GM12878 (cell line): Measurements from ENCODE around the gene HEG1. TPM values are rescaled to one million over a fixed set of nuclear protein-coding genes. Genes with fewer than 3 reads are reported as not detected.

Source experiments
- ATAC-seq: fragments of 200-7000 bp; cut with Tn5 transposase; 3 replicates; pipeline ENCODE4 v1.9.1; 2020; ENCODE audit warnings: mild to moderate bottlenecking, moderate library complexity
- BruUV-seq: library from RNA; stranded (reverse); fragments of 400-500 nt; replicated peaks from 2 replicates; lab custom pipeline; 2021; lab: Mats Ljungman, UMichigan
- CTCF ChIA-PET: fragments of 300-600 bp; sonication (Branson Sonifier 250); formaldehyde crosslinking; extraction: SDS; loops from one replicate; lab custom pipeline; 2021; ENCODE audit warnings: inconsistent platforms; lab: Yijun Ruan, JAX
- POLR2A ChIA-PET: fragments of 350-600 bp; formaldehyde crosslinking; extraction: SDS; loops from one replicate; lab custom pipeline; 2021; ENCODE audit warnings: inconsistent platforms; lab: Charles Lee
- RAD21 ChIA-PET: fragments of 300-600 bp; sonication (Branson Sonifier 250); formaldehyde crosslinking; loops from one replicate; lab custom pipeline; 2023; ENCODE audit warnings: antibody characterized with exemption; ENCODE audit not compliant: unreplicated experiment; lab: Charles Lee
- SMC1A ChIA-PET: fragments of 300-600 bp; sonication (Branson Sonifier 250); formaldehyde crosslinking; loops from one replicate; lab custom pipeline; 2023; ENCODE audit not compliant: unreplicated experiment, uncharacterized antibody; lab: Charles Lee
- DNase-seq: peaks from one replicate; pipeline ENCODE4 v3.0.0-alpha.2; 2011; ENCODE audit warnings: low read depth, low spot score
- FAIRE-seq: peaks from 3 replicates; lab custom pipeline; 2011; peaks lifted over from hg19 to GRCh38; lab: Jason Lieb, UNC
- H2AFZ ChIP-seq: 2 replicates; pipeline ENCODE4 v1.6.0; 2011; ENCODE audit warnings: low read depth, low read length, control low read depth; ENCODE audit not compliant: control insufficient read depth
- H3K27ac ChIP-seq: 2 replicates; pipeline ENCODE4 v1.5.1; 2011; ENCODE audit warnings: control low read depth; ENCODE audit not compliant: control insufficient read depth, insufficient read depth
- H3K27me3 ChIP-seq, 2 experiments: replicated peaks in 1 of 2; 2 replicates each; pipeline versions ENCODE4 v1.6.0 to v1.6.1; 2011; ENCODE audit warnings: low read length in 1 of 2; ENCODE audit not compliant: control insufficient read depth in 2 of 2, insufficient read depth in 2 of 2
- H3K36me3 ChIP-seq, 2 experiments: 2 replicates each; pipeline ENCODE4 v1.5.1; 2011; ENCODE audit warnings: low read length in 1 of 2; ENCODE audit not compliant: control insufficient read depth in 2 of 2, insufficient read depth in 2 of 2
- H3K4me1 ChIP-seq: 2 replicates; pipeline ENCODE4 v1.6.1; 2011; ENCODE audit warnings: mild to moderate bottlenecking, low read length, moderate library complexity, mixed read lengths; ENCODE audit not compliant: control insufficient read depth, insufficient read depth
- H3K4me2 ChIP-seq: 2 replicates; pipeline ENCODE4 v1.6.0; 2011; ENCODE audit warnings: control low read depth; ENCODE audit not compliant: control insufficient read depth, insufficient read depth
- H3K4me3 ChIP-seq: fragments of 200-600 bp; sonication (generic); 2 replicates; pipeline ENCODE4 v1.5.1; 2016
- H3K79me2 ChIP-seq: 2 replicates; pipeline ENCODE4 v1.6.0; 2011; ENCODE audit warnings: low read length; ENCODE audit not compliant: control insufficient read depth, insufficient read depth
- H3K9ac ChIP-seq: 2 replicates; pipeline ENCODE4 v1.8.0; 2011; ENCODE audit warnings: low read length, control low read depth, mixed read lengths; ENCODE audit not compliant: control insufficient read depth, insufficient read depth
- H3K9me3 ChIP-seq: replicated peaks from 3 replicates; pipeline ENCODE4 v1.5.1; 2011; ENCODE audit warnings: mild to moderate bottlenecking, low read length; ENCODE audit not compliant: control insufficient read depth, insufficient read depth
- H4K20me1 ChIP-seq: 2 replicates; pipeline ENCODE4 v1.6.0; 2011; ENCODE audit not compliant: control insufficient read depth, insufficient read depth
- CHD2 ChIP-seq: IDR thresholded peaks from 2 replicates; pipeline ENCODE4 v1.6.1; 2011; ENCODE audit warnings: low read depth, low read length, improper control_type of control experiment, borderline replicate concordance
- LARP7 ChIP-seq: fragments of 450-650 bp; IDR thresholded peaks from 2 replicates; pipeline ENCODE4 v1.6.1; 2017; ENCODE audit warnings: mild to moderate bottlenecking
- MTA2 ChIP-seq: fragments of 450-650 bp; IDR thresholded peaks from 2 replicates; pipeline ENCODE4 v1.6.1; 2016; ENCODE audit warnings: low read depth, mild to moderate bottlenecking, moderate library complexity
- SMARCA5 ChIP-seq: fragments of 450-650 bp; IDR thresholded peaks from 2 replicates; pipeline ENCODE4 v1.6.1; 2017; ENCODE audit warnings: mild to moderate bottlenecking
- SPI1 ChIP-seq: IDR thresholded peaks from 2 replicates; pipeline ENCODE4 v1.6.1; 2011; ENCODE audit warnings: low read depth, mild to moderate bottlenecking, low read length, moderate library complexity, borderline replicate concordance; ENCODE audit not compliant: insufficient read depth
- TBL1XR1 ChIP-seq: IDR thresholded peaks from 2 replicates; pipeline ENCODE4 v1.6.1; 2012; ENCODE audit warnings: low read depth, low read length, improper control_type of control experiment
- WGBS: methylation state at CpG from one replicate; pipeline ENCODE4 v1.1.6; 2016; ENCODE audit warnings: low lambda C conversion rate; ENCODE audit not compliant: insufficient replicate concordance, insufficient coverage; ENCODE audit errors: missing lambda C conversion rate; 5-methylcytosine and 5-hydroxymethylcytosine counted together
- in situ Hi-C: fragments of 300-500 bp; cut with MboI; formaldehyde crosslinking; loops from 9 replicates; pipeline ENCODE4 v1.14.3; 2018; ENCODE audit warnings: mixed read lengths
- intact Hi-C: fragments of 100-400 bp; cut with micrococcal nuclease; formaldehyde crosslinking; loops from one replicate; pipeline ENCODE4 v1.14.2; 2022; ENCODE audit not compliant: unreplicated experiment
- polyA plus RNA-seq, 11 experiments: library from polyadenylated mRNA; depleted of rRNA in 4 of 11; unstranded in 6 of 11; stranded (reverse) in 5 of 11; fragments of >200 nt; fragmentation: Nextera tagmentation in 4 of 11; fragmentation: Illumina TruSeq in 1 of 11; extraction: Ambion mirVana in 4 of 11; extraction: Trizol in 1 of 11; gene quantifications; 1 replicate in 1 of 11; 2 replicates in 10 of 11; pipeline versions ENCODE4 v1.2.1 to v1.2.3, GENCODE V29; 2011 to 2016; ENCODE audit warnings: inconsistent platforms in 2 of 11, missing spikeins in 2 of 11, low read depth in 1 of 11
- total RNA-seq, 4 experiments: library from RNA; depleted of rRNA in 3 of 4; stranded (reverse); fragments of >200 nt in 3 of 4; fragmentation: Illumina TruSeq in 1 of 4; extraction: Trizol in 1 of 4; gene quantifications; 2 replicates each; pipeline versions ENCODE4 v1.2.1 to v1.2.3, GENCODE V29; 2013 to 2021

The HEG1 gene
- total and polyA plus RNA-seq, 10 of the 15 experiments (the other 5 are each of a cell fraction or from before 2014, with no cell fraction given): 2.2 to 32.1 (median 7.6) TPM

- Histone ChIP-seq H3K4me2 (no peak overlapping the region), H4K20me1 (no peaks in the 10 kb centered on the region), H3K9me3 (no peaks in the 10 kb centered on the region; the same call in 2 of the 3 replicates), H3K4me3 (no peak overlapping the region), H3K27ac (no peak overlapping the region), H3K4me1 (no peaks in the 10 kb centered on the region; the same call in 1 of the 2 replicates), H3K9ac (no peak overlapping the region), H3K79me2 (no peaks in the 10 kb centered on the region), H3K27me3 (no peaks in the 10 kb centered on the region; a peak in 1 of 4 replicates), H2AFZ (no peak overlapping the region), H3K36me3 (no peaks in the 10 kb centered on the region)
- ChIA-PET SMC1A (interaction anchor here (0.7 to 2.3 kb wide), 4 partner anchors 8 to 36 kb away, joined by 3 to 15 read pairs (median 4); partner anchors contain the start of gene MUC13), RAD21 (interaction anchor here (1.0 kb wide), 2 partner anchors 18 to 497 kb away, joined by 3 read pairs; no protein-coding TSS in a partner anchor), POLR2A (interaction anchor here (1.0 to 1.3 kb wide), 2 partner anchors 9 to 20 kb away, joined by 3 to 4 read pairs; partner anchors contain the start of gene MUC13), CTCF (interaction anchor here (0.7 to 3.4 kb wide), 4 partner anchors 12 to 405 kb away, joined by 3 to 24 read pairs (median 3); no protein-coding TSS in a partner anchor)
- ATAC-seq (peak; percentile 66), FAIRE-seq (no peak), DNase-seq (no peak)
- 49% methylated on average over 2 of the region's 2 CpGs for WGBS
- BruUV-seq: no TSS peak
- intact Hi-C loops (no loop called here), in situ Hi-C loops (no loop called here)
- TF ChIP-seq SMARCA5 (no peak), CHD2 (no peak), SPI1 (peak; percentile 53; the same call in 1 of the 2 replicates)
Observed at GRCh38 chr3:124942613-124943012, 113.2 kb downstream of the HEG1 start.

- in situ Hi-C loops (no loop called here), intact Hi-C loops (no loop called here)
- H3K9ac ChIP-seq: no peak overlapping the region
- TF ChIP-seq TBL1XR1 (no peak), MTA2 (no peak), SPI1 (peak; percentile 65; the same call in 1 of the 2 replicates), LARP7 (no peak)
- DNase-seq (no peak), ATAC-seq (peak; percentile 49), FAIRE-seq (no peak)
- POLR2A ChIA-PET: no interaction called here
- H3K4me3 ChIP-seq: no peak overlapping the region
- H2AFZ ChIP-seq: no peak overlapping the region
- no TSS peak for BruUV-seq
- no peaks in the 10 kb centered on the region for H3K79me2 ChIP-seq
- CTCF ChIA-PET: interaction anchor here (1.2 to 3.4 kb wide), 2 partner anchors 14 to 46 kb away, joined by 3 to 24 read pairs; no protein-coding TSS in a partner anchor
- RAD21 ChIA-PET: interaction anchor here (1.0 kb wide), 1 partner anchor 17 kb away, joined by 3 read pairs; no protein-coding TSS in a partner anchor
- no peak overlapping the region for H3K27ac ChIP-seq
- SMC1A ChIA-PET: interaction anchor here (0.8 to 0.9 kb wide), 2 partner anchors 14 to 35 kb away, joined by 3 to 5 read pairs; no protein-coding TSS in a partner anchor
- H4K20me1 ChIP-seq: no peaks in the 10 kb centered on the region
- H3K27me3 ChIP-seq: no peaks in the 10 kb centered on the region; a peak in 1 of 4 replicates
- H3K4me1 ChIP-seq: no peaks in the 10 kb centered on the region; the same call in 1 of the 2 replicates
- H3K36me3 ChIP-seq: no peaks in the 10 kb centered on the region
- H3K9me3 ChIP-seq: no peaks in the 10 kb centered on the region; the same call in 2 of the 3 replicates
- 26% methylated on average over 12 of the region's 12 CpGs for WGBS
- 0 out of 2 replicates have a peak overlapping the region, but pooled peaks have one; percentile 7 for H3K4me2 ChIP-seq
Observed at GRCh38 chr3:124941771-124942170, 114.0 kb downstream of the HEG1 start.
